K562 (cell line): ENCODE measurements around the gene FBXO48. TPM values are rescaled to one million over a fixed set of nuclear protein-coding genes. Genes with fewer than 3 reads are reported as not detected.

Source experiments
- CBX5 ChIP-seq: IDR thresholded peaks from 2 replicates; pipeline ENCODE4 v1.6.1; 2014; ENCODE audit warnings: low read depth, borderline replicate concordance
- CEBPZ ChIP-seq: fragments of 150-350 bp; IDR thresholded peaks from 2 replicates; pipeline ENCODE4 v1.6.1; 2014; ENCODE audit warnings: low read depth, mild to moderate bottlenecking, low read length, borderline replicate concordance
- DIDO1 ChIP-seq: fragments of 450-650 bp; IDR thresholded peaks from 2 replicates; pipeline ENCODE4 v1.6.1; 2016; ENCODE audit warnings: low read depth, missing biosample characterization, missing genetic modification characterization
- HDAC2 ChIP-seq: fragments of 450-650 bp; IDR thresholded peaks from 2 replicates; pipeline ENCODE4 v1.6.1; 2016; ENCODE audit warnings: mild to moderate bottlenecking
- JUNB ChIP-seq: fragments of 450-650 bp; formaldehyde crosslinking; conservative IDR thresholded peaks from 2 replicates; pipeline ENCODE4 v1.4.0; 2020; ENCODE audit warnings: mild to moderate bottlenecking
- MEF2A ChIP-seq: IDR thresholded peaks from 2 replicates; pipeline ENCODE4 v1.6.1; 2011; ENCODE audit warnings: low read depth, mild to moderate bottlenecking, low read length, moderate library complexity; ENCODE audit not compliant: control insufficient read depth
- MLX ChIP-seq, 2 experiments: fragments of 450-650 bp in 1 of 2; sonication (generic) in 1 of 2; formaldehyde crosslinking; conservative IDR thresholded peaks; 2 replicates each; pipeline versions ENCODE4 v1.4.0 to v1.8.1; 2020 to 2022; ENCODE audit warnings: mild to moderate bottlenecking in 1 of 2, missing genetic modification reagents in 1 of 2
- NFRKB ChIP-seq: fragments of 450-650 bp; IDR thresholded peaks from 2 replicates; pipeline ENCODE4 v1.6.1; 2016; ENCODE audit warnings: low read depth
- NKRF ChIP-seq: fragments of 450-650 bp; IDR thresholded peaks from 2 replicates; pipeline ENCODE4 v1.6.1; 2016; ENCODE audit warnings: borderline replicate concordance
- PCBP1 ChIP-seq: fragments of 200-400 bp; formaldehyde crosslinking; IDR thresholded peaks from 2 replicates; pipeline ENCODE4 v1.6.1; 2018; ENCODE audit warnings: mild to moderate bottlenecking, low read depth, low read length; ENCODE audit not compliant: poor library complexity, severe bottlenecking
- PRPF4 ChIP-seq: fragments of 200-400 bp; formaldehyde crosslinking; IDR thresholded peaks from one replicate; pipeline ENCODE4 v1.6.1; 2017; ENCODE audit warnings: low read length, low read depth, mild to moderate bottlenecking; ENCODE audit not compliant: insufficient read depth, poor library complexity, severe bottlenecking
- TCF3 ChIP-seq: sonication (generic); formaldehyde crosslinking; IDR thresholded peaks from 2 replicates; pipeline ENCODE4 v1.4.0; 2020; ENCODE audit warnings: mild to moderate bottlenecking, missing genetic modification reagents
- ZNF175 ChIP-seq: fragments of 200-800 bp; sonication (Bioruptor generic); IDR thresholded peaks from 2 replicates; pipeline ENCODE4 v1.6.1; 2016; ENCODE audit warnings: low read depth, mild to moderate bottlenecking, missing genetic modification characterization, missing compliant biosample characterization
- ZNF280A ChIP-seq: fragments of 450-650 bp; IDR thresholded peaks from 2 replicates; pipeline ENCODE4 v1.6.1; 2018; ENCODE audit warnings: mild to moderate bottlenecking, low read depth; ENCODE audit not compliant: partially characterized antibody
- ZNF444 ChIP-seq: fragments of 250-450 bp; sonication (Bioruptor Pico); IDR thresholded peaks from 2 replicates; pipeline ENCODE4 v1.4.0; 2020; ENCODE audit warnings: mild to moderate bottlenecking, moderate library complexity
- ZNF551 ChIP-seq: fragments of 250-450 bp; sonication (Bioruptor Pico); IDR thresholded peaks from 2 replicates; pipeline ENCODE4 v1.5.0; 2021; ENCODE audit warnings: mild to moderate bottlenecking, moderate library complexity
- ZNF561 ChIP-seq: fragments of 450-650 bp; formaldehyde crosslinking; conservative IDR thresholded peaks from 2 replicates; pipeline ENCODE4 v1.4.0; 2020; ENCODE audit warnings: mild to moderate bottlenecking, moderate library complexity
- ZNF79 ChIP-seq: fragments of 250-450 bp; sonication (Bioruptor Pico); IDR thresholded peaks from 2 replicates; pipeline ENCODE4 v1.4.0; 2020; ENCODE audit warnings: low read depth, mild to moderate bottlenecking, moderate library complexity
- polyA plus RNA-seq, 8 experiments: library from polyadenylated mRNA; depleted of rRNA in 4 of 8; stranded (reverse) in 5 of 8; unstranded in 3 of 8; fragments of >200 nt; fragmentation: Nextera tagmentation in 2 of 8; fragmentation: Illumina TruSeq in 1 of 8; extraction: Ambion mirVana in 2 of 8; extraction: Trizol in 1 of 8; gene quantifications; 2 replicates each; pipeline versions ENCODE4 v1.2.1 to v1.2.3, GENCODE V29; 2011 to 2014; ENCODE audit warnings: inconsistent platforms in 1 of 8, missing spikeins in 1 of 8
- total RNA-seq, 7 experiments: library from RNA; depleted of rRNA in 6 of 7; stranded (reverse); fragments of >200 nt in 6 of 7; fragmentation: Illumina TruSeq in 2 of 7; extraction: Trizol in 2 of 7; gene quantifications; 2 replicates each; pipeline versions ENCODE4 v1.2.1 to v1.2.3, GENCODE V29; 2011 to 2021; ENCODE audit warnings: low replicate concordance in 1 of 7

The FBXO48 gene
- total and polyA plus RNA-seq, 9 of the 15 experiments (the other 6 are each of a cell fraction or from before 2014, with no cell fraction given) = 0.36 to 1.8 (median 0.73) TPM

- TF ChIP-seq CEBPZ (no peak), MLX (CRISPR knock-in tag; conservative IDR thresholded peaks at IDR 0.05) (peak in 1 of 2 experiments; percentile 98; a peak in 2 of 4 replicates), ZNF551 (CRISPR knock-in tag) (0 out of 2 replicates have a peak, but pooled peaks have one; percentile 32), TCF3 (CRISPR knock-in tag) (no peak), MEF2A (no peak), ZNF280A (no peak), CBX5 (no peak), NKRF (no peak), PRPF4 (no peak), ZNF444 (CRISPR knock-in tag) (peak; percentile 90), DIDO1 (tag) (no peak), NFRKB (no peak), ZNF175 (CRISPR knock-in tag) (no peak), ZNF79 (CRISPR knock-in tag) (0 out of 2 replicates have a peak, but pooled peaks have one; percentile 29), HDAC2 (no peak), JUNB (0 out of 2 replicates have a peak, but pooled peaks have one; percentile 24), PCBP1 (no peak), ZNF561 (peak; percentile 95)
These were observed 28.4 kb downstream of the FBXO48 start (continued) for GRCh38 chr2:68438455-68439303.
